Mucosa of rectum (tissue), 2 donors: ENCODE data around the gene KRT76.

Experiments
- H3K27ac ChIP-seq, 2 donors: one replicate each; pipeline ENCODE4 v1.7.0; 2013; ENCODE audit warnings: inconsistent platforms in 2 of 2, low read depth in 2 of 2, low read length in 2 of 2
- H3K27me3 ChIP-seq, 2 donors: one replicate each; pipeline ENCODE4 v1.7.0; 2013; ENCODE audit warnings: low read length in 2 of 2; ENCODE audit not compliant: control insufficient read depth in 2 of 2, insufficient read depth in 2 of 2
- H3K36me3 ChIP-seq, 2 donors: one replicate each; pipeline ENCODE4 v1.7.0; 2013; ENCODE audit warnings: low read length in 2 of 2; ENCODE audit not compliant: control insufficient read depth in 2 of 2, insufficient read depth in 2 of 2
- H3K4me1 ChIP-seq, 2 donors: one replicate each; pipeline ENCODE4 v1.7.0; 2013; ENCODE audit warnings: low read length in 2 of 2, mild to moderate bottlenecking in 1 of 2; ENCODE audit not compliant: control insufficient read depth in 2 of 2, insufficient read depth in 2 of 2
- H3K4me3 ChIP-seq, 2 donors: one replicate each; pipeline ENCODE4 v1.7.0; 2013; ENCODE audit warnings: low read length in 2 of 2
- H3K9ac ChIP-seq, 2 donors: one replicate each; pipeline ENCODE4 v1.7.0; 2013; ENCODE audit warnings: low read length in 2 of 2, low read depth in 1 of 2, mild to moderate bottlenecking in 1 of 2
- H3K9me3 ChIP-seq, 2 donors: one replicate each; pipeline ENCODE4 v1.7.0; 2013; ENCODE audit warnings: low read length in 2 of 2; ENCODE audit not compliant: control insufficient read depth in 2 of 2
- donor health status: healthy.
- donor health status: Normal muscosa, but diverticular disease.

The KRT76 gene

GRCh38 chr12:52812749-52813148 lies 35.6 kb upstream of the KRT76 start:
- Histone ChIP-seq H3K36me3 (no peaks in the 10 kb centered on the region), H3K27ac (no peak overlapping the region)

GRCh38 chr12:52812073-52812400 lies 34.9 kb upstream of the KRT76 start:
- Histone ChIP-seq H3K27ac (no peak overlapping the region), H3K4me3 (no peak overlapping the region), H3K4me1 (no peaks in the 10 kb centered on the region), H3K27me3 (no peaks in the 10 kb centered on the region), H3K9ac (no peak overlapping the region), H3K36me3 (no peaks in the 10 kb centered on the region), H3K9me3 (no peaks in the 10 kb centered on the region)

More at GRCh38 chr12:52812749-52813148, 35.6 kb upstream of the KRT76 start:
- Histone ChIP-seq H3K4me1 (no peaks in the 10 kb centered on the region), H3K27me3 (no peaks in the 10 kb centered on the region), H3K9me3 (no peaks in the 10 kb centered on the region), H3K4me3 (no peak overlapping the region), H3K9ac (no peak overlapping the region)

- H3K27ac ChIP-seq = no peak overlapping the region
- H3K36me3 ChIP-seq = no peaks in the 10 kb centered on the region
- no peaks in the 10 kb centered on the region for H3K4me1 ChIP-seq
- no peak overlapping the region for H3K9ac ChIP-seq
- H3K27me3 ChIP-seq = no peaks in the 10 kb centered on the region
- no peak overlapping the region for H3K4me3 ChIP-seq
- H3K9me3 ChIP-seq = no peaks in the 10 kb centered on the region
These were observed 34.3 kb upstream of the KRT76 start for GRCh38 chr12:52811191-52812072.

GRCh38 chr12:52810554-52810953 lies 33.4 kb upstream of the KRT76 start:
- no peaks in the 10 kb centered on the region for H3K36me3 ChIP-seq
- H3K9ac ChIP-seq = no peak overlapping the region

GRCh38 chr12:52809166-52809565 lies 32.0 kb upstream of the KRT76 start:
- H3K4me1 ChIP-seq = no peaks in the 10 kb centered on the region
- H3K4me3 ChIP-seq = no peak overlapping the region
- no peak overlapping the region for H3K9ac ChIP-seq
- H3K36me3 ChIP-seq = no peaks in the 10 kb centered on the region
- no peak overlapping the region for H3K27ac ChIP-seq
- H3K27me3 ChIP-seq = no peaks in the 10 kb centered on the region
- H3K9me3 ChIP-seq = no peaks in the 10 kb centered on the region

More at GRCh38 chr12:52810554-52810953, 33.4 kb upstream of the KRT76 start:
- no peaks in the 10 kb centered on the region for H3K9me3 ChIP-seq
- H3K4me3 ChIP-seq = no peak overlapping the region
- no peaks in the 10 kb centered on the region for H3K4me1 ChIP-seq
- H3K27me3 ChIP-seq = no peaks in the 10 kb centered on the region
- no peak overlapping the region for H3K27ac ChIP-seq

- Histone ChIP-seq H3K9ac (no peak overlapping the region), H3K4me3 (no peak overlapping the region), H3K4me1 (no peaks in the 10 kb centered on the region), H3K27me3 (no peaks in the 10 kb centered on the region), H3K9me3 (no peaks in the 10 kb centered on the region), H3K27ac (no peak overlapping the region), H3K36me3 (no peaks in the 10 kb centered on the region)
These were observed 31.5 kb upstream of the KRT76 start for GRCh38 chr12:52808573-52809160.

- Histone ChIP-seq H3K27me3 (no peaks in the 10 kb centered on the region), H3K36me3 (no peaks in the 10 kb centered on the region), H3K27ac (no peak overlapping the region), H3K9ac (no peak overlapping the region), H3K9me3 (no peaks in the 10 kb centered on the region), H3K4me1 (no peaks in the 10 kb centered on the region), H3K4me3 (no peak overlapping the region)
These were observed 30.7 kb upstream of the KRT76 start for GRCh38 chr12:52807544-52808470.

- Histone ChIP-seq H3K4me3 (no peak overlapping the region), H3K4me1 (no peaks in the 10 kb centered on the region), H3K9ac (no peak overlapping the region), H3K27me3 (no peaks in the 10 kb centered on the region), H3K36me3 (no peaks in the 10 kb centered on the region), H3K27ac (no peak overlapping the region), H3K9me3 (no peaks in the 10 kb centered on the region)
These were observed 29.8 kb upstream of the KRT76 start for GRCh38 chr12:52806821-52807543.

GRCh38 chr12:52806169-52806811 lies 29.1 kb upstream of the KRT76 start:
- Histone ChIP-seq H3K27me3 (no peaks in the 10 kb centered on the region), H3K9me3 (no peaks in the 10 kb centered on the region), H3K4me3 (no peak overlapping the region), H3K27ac (no peak overlapping the region), H3K4me1 (no peaks in the 10 kb centered on the region), H3K36me3 (no peaks in the 10 kb centered on the region), H3K9ac (no peak overlapping the region)
